GM11168 (cell line): ENCODE measurements around the gene ARMC5.
"Not testable (repeated sequence)": the region's sequence is repeated elsewhere in the genome, so short reads cannot be mapped to it uniquely, and the experiment has no call there.

Experiments used
- in situ Hi-C: fragments of 300-500 bp; cut with MboI; formaldehyde crosslinking; loops from one replicate; pipeline ENCODE4 v1.12.0; 2022; ENCODE audit warnings: low sequenced_read_pairs; ENCODE audit not compliant: unreplicated experiment

Gene ARMC5

GRCh38 chr16:31488468-31489297 lies 29.4 kb downstream of the ARMC5 start:
- in situ Hi-C loops: loop anchor here (10.0 kb wide), 1 partner anchor 376 kb away; no protein-coding TSS in a partner anchor

- in situ Hi-C loops: loop anchor here (10.0 kb wide), 1 partner anchor 376 kb away; no protein-coding TSS in a partner anchor
Observed at GRCh38 chr16:31489298-31489564, 29.9 kb downstream of the ARMC5 start.

GRCh38 chr16:31489616-31490584 lies 30.6 kb downstream of the ARMC5 start:
- in situ Hi-C loops: loop anchor here (10.0 kb wide), 1 partner anchor 375 kb away; no protein-coding TSS in a partner anchor

- in situ Hi-C loops: no loop called here
Observed at GRCh38 chr16:31491778-31492418, 32.6 kb downstream of the ARMC5 start.

- in situ Hi-C loops: no loop called here
Observed at GRCh38 chr16:31493506-31494125, 34.3 kb downstream of the ARMC5 start.

GRCh38 chr16:31496670-31497069 lies 37.4 kb downstream of the ARMC5 start:
- in situ Hi-C loops: no loop called here

GRCh38 chr16:31498493-31498892 lies 39.2 kb downstream of the ARMC5 start:
- in situ Hi-C loops: no loop called here

- in situ Hi-C loops: no loop called here
Observed at GRCh38 chr16:31499928-31500327, 40.6 kb downstream of the ARMC5 start.

GRCh38 chr16:31501226-31501965 lies 42.1 kb downstream of the ARMC5 start:
- in situ Hi-C loops: no loop called here

- in situ Hi-C loops: no loop called here
Observed at GRCh38 chr16:31501966-31502348, 42.7 kb downstream of the ARMC5 start.

GRCh38 chr16:31502981-31503380 lies 43.7 kb downstream of the ARMC5 start:
- in situ Hi-C loops: no loop called here

GRCh38 chr16:31503555-31503954 lies 44.3 kb downstream of the ARMC5 start:
- in situ Hi-C loops: not testable (repeated sequence)

GRCh38 chr16:31504159-31504558 lies 44.9 kb downstream of the ARMC5 start:
- in situ Hi-C loops: no loop called here

GRCh38 chr16:31505483-31505882 lies 46.2 kb downstream of the ARMC5 start:
- in situ Hi-C loops: no loop called here

GRCh38 chr16:31507617-31507928 lies 48.3 kb downstream of the ARMC5 start:
- in situ Hi-C loops: no loop called here

- in situ Hi-C loops: no loop called here
Observed at GRCh38 chr16:31507929-31508705, 48.8 kb downstream of the ARMC5 start, which contains the start of gene RUSF1. RUSF1 (minus strand) TSS chr16:31508391; CDS start chr16:31508373, 18 bp downstream.

GRCh38 chr16:31508706-31509195 lies 49.5 kb downstream of the ARMC5 start:
- in situ Hi-C loops: no loop called here

- in situ Hi-C loops: no loop called here
Observed at GRCh38 chr16:31513126-31513525, 53.8 kb downstream of the ARMC5 start.

- in situ Hi-C loops: no loop called here
Observed at GRCh38 chr16:31513884-31514283, 54.6 kb downstream of the ARMC5 start.
